ENCODE measurements around the gene DSCAM.

DNA sequence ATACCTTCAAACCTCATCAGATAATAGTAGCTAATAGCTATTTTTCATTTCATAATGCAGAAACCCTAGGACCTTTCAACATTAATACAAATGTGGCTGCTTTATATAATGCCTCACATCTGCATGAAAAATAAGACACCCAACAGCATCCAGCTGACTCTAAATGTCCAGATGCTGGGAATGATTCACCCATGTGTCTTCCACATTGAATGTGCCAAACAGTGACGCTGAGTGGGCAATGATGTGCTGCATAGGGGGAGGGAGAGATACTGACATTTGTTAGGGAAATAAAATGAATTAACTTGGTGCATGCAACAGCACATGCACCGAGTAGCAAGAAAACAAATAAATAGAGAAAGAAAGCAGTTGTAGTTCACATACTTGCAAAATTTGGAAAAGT is 199.3 kb downstream of the DSCAM start:
- TF ChIP-seq EZH2phosphoT487 (IDR thresholded peaks at IDR 0.05) (no peak), EZH2 (IDR thresholded peaks at IDR 0.05) (no peak)
